GM12864 (cell line): ENCODE measurements around the gene GMPR2.

ENCODE experiments used
- DNase-seq: peaks from one replicate; pipeline ENCODE4 v3.0.0-alpha.2; 2011; ENCODE audit warnings: low read depth
- H3K4me3 ChIP-seq: 2 replicates; pipeline ENCODE4 v1.5.1; 2011; ENCODE audit warnings: mild to moderate bottlenecking, low read depth, low read length, control low read depth
- CTCF ChIP-seq: IDR thresholded peaks from 2 replicates; pipeline ENCODE4 v1.5.1; 2011; ENCODE audit warnings: low read depth, mild to moderate bottlenecking, moderate library complexity, low read length, control low read depth, inconsistent platforms; ENCODE audit errors: missing control alignments

Gene GMPR2

GRCh38 chr14:24250354-24250753 lies 17.6 kb downstream of the GMPR2 start:
- H3K4me3 ChIP-seq = no peak overlapping the region
- TF ChIP-seq CTCF = no peak
- no peak for DNase-seq

- DNase-seq = no peak
- H3K4me3 ChIP-seq = no peak overlapping the region
Observed at GRCh38 chr14:24251880-24252288, 19.2 kb downstream of the GMPR2 start.

DNA sequence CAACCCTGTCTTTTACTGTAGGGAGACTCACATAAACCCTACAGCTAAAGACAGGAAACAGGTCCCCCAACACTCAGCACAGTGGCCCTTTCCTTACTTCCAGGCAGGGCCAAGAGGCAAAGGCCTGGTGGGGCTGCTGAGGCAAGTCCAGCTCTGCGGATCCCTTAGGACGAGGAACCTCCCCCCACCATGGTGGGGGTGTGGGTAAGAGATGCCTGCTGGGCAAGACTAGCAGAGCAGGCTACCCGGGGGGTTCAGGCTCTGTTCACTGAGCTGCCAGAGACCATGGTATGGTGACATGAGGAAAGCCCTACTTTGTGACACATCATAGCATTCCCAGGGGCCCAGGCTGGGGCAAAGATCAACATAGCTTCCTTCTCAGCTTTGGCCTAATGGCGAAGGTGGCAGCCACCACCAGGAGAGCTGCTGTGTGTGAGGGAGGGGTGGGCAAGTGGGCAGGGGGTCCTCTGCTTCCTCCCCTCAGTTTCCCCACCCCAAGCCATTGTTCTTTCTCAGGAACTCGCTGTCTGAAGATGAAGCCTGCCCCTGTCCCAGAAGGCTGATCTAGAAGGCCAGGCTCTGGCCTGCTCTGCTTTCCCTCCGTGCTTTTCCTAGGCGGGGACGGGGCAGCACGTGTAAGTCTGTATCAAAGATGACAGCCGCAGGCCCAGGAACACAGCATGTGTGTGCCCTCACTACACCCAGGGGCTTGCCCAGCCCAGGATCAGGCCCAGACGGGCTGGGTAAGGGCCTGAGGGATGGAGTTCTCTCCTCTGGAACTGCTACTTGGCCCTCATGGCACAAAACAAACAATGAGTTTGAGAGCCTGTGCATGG lies 19.8 kb downstream of the GMPR2 start:
- no peak for DNase-seq
- H3K4me3 ChIP-seq = no peak overlapping the region
- TF ChIP-seq CTCF = no peak

More at GRCh38 chr14:24251880-24252288, 19.2 kb downstream of the GMPR2 start:
- no peak for TF ChIP-seq CTCF

DNA sequence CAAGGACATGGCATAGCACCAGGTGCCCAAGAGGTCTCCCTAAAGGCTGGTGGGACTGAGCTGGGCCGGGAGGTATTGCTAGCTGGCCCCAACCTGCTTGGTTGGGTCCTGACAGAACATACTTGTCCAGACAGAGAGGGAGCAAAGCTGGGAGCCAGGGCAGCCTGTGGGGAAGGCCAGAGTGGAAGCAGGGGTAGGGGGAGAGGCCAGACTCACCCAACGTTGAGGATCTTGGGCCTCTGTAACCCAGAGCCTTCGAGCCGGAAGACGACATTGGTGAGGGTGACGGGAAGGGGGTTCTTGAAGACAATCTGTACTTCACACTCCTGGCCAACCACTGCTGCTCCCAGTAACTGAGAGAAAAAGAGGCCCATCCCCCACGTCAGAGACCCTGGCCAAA lies 21.2 kb downstream of the GMPR2 start:
- DNase-seq = no peak
- no peak for TF ChIP-seq CTCF
- H3K4me3 ChIP-seq = no peak overlapping the region

GRCh38 chr14:24254630-24255392 lies 22.1 kb downstream of the GMPR2 start:
- no peak for DNase-seq
- H3K4me3 ChIP-seq = no peak overlapping the region
- no peak for TF ChIP-seq CTCF

DNA sequence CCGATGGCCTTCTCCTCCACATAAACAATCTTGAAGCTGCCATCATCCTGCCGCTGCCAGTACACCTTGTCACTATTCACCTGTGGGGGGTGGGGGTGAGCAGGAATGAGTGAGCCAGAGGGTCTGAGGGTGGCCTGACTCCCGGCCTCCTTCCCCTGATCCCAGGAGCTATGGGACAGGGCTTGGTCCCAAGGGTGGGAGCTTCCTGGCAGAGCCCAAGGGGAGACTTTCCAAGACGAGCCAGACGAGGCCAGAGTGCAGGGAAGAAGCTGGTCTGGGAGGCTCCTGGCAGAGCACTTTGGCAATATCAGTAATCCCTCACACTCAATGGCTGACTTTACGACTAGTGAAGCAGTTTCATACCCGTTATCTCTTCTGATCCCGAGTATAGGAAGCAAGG lies 22.7 kb downstream of the GMPR2 start:
- no peak overlapping the region for H3K4me3 ChIP-seq
- TF ChIP-seq CTCF = no peak
- no peak for DNase-seq
